AG10803 (cell line): ENCODE results near the gene RYR2.
A peak's percentile ranks its signal among the peaks of the same experiment; 100 is the strongest.
"Not testable (repeated sequence)": the region's sequence is repeated elsewhere in the genome, so short reads cannot be mapped to it uniquely, and the experiment has no call there.

Source experiments
- DNase-seq: peaks from one replicate; pipeline ENCODE4 v3.0.0; 2010; ENCODE audit warnings: low read depth
- H3K4me3 ChIP-seq: 2 replicates; pipeline ENCODE4 v1.5.1; 2011; ENCODE audit warnings: mild to moderate bottlenecking, low read length, control low read depth
- CTCF ChIP-seq: conservative IDR thresholded peaks from 2 replicates; pipeline ENCODE4 v1.5.1; 2011; ENCODE audit warnings: mild to moderate bottlenecking, low read length, control low read depth, inconsistent platforms

The RYR2 gene

GRCh38 chr1:237838904-237839534 lies 797.0 kb downstream of the RYR2 start:
- H3K4me3 ChIP-seq = no peak overlapping the region
- TF ChIP-seq CTCF = no peak
- no peak for DNase-seq

GRCh38 chr1:237841485-237841884 lies 799.5 kb downstream of the RYR2 start:
- no peak for TF ChIP-seq CTCF
- DNase-seq = no peak
- no peak overlapping the region for H3K4me3 ChIP-seq

- not testable (repeated sequence) for DNase-seq, H3K4me3 ChIP-seq
Observed at GRCh38 chr1:237843516-237843915, 801.5 kb downstream of the RYR2 start.

- peak; percentile 10; the same call in 1 of the 2 replicates for TF ChIP-seq CTCF
- no peak overlapping the region for H3K4me3 ChIP-seq
- DNase-seq = no peak
Observed at GRCh38 chr1:237851210-237851845, 809.3 kb downstream of the RYR2 start.

- H3K4me3 ChIP-seq = no peak overlapping the region
- DNase-seq = no peak
- no peak for TF ChIP-seq CTCF
Observed at GRCh38 chr1:237852342-237852741, 810.4 kb downstream of the RYR2 start.

GRCh38 chr1:237857455-237857854 lies 815.5 kb downstream of the RYR2 start:
- no peak for DNase-seq
- no peak overlapping the region for H3K4me3 ChIP-seq
- no peak for TF ChIP-seq CTCF

- H3K4me3 ChIP-seq = no peak overlapping the region
- no peak for DNase-seq
- no peak for TF ChIP-seq CTCF
Observed at GRCh38 chr1:237858992-237859391, 817.0 kb downstream of the RYR2 start.
